ENCODE results near the gene DCANP1.

DCANP1 gene

DNA sequence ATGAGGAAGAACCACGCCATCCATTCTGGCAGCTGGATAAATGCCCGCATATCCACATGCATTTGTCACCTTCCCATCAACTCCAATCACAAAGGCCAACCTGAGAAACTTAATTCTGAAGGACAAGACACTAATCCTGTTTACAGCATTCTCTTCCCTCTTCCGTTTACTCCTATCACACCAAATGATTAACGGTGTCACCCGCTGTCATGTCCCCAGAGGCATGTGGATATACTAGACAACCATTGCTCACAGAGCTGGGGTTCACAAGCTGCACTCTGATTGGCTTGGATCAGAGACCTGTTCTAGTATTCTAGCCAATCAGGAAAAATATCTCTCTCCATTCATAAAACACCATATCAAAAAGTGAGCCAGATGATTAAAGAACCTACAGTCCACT, 51.7 kb downstream of the DCANP1 start:
- peaks cover 46% of the 10 kb centered on the region for H3K4me1 ChIP-seq (ENCODE audit: low read length)
- no peak overlapping the region for H3K27ac ChIP-seq (ENCODE audit: low read length)
- TF ChIP-seq, protein P1, sequence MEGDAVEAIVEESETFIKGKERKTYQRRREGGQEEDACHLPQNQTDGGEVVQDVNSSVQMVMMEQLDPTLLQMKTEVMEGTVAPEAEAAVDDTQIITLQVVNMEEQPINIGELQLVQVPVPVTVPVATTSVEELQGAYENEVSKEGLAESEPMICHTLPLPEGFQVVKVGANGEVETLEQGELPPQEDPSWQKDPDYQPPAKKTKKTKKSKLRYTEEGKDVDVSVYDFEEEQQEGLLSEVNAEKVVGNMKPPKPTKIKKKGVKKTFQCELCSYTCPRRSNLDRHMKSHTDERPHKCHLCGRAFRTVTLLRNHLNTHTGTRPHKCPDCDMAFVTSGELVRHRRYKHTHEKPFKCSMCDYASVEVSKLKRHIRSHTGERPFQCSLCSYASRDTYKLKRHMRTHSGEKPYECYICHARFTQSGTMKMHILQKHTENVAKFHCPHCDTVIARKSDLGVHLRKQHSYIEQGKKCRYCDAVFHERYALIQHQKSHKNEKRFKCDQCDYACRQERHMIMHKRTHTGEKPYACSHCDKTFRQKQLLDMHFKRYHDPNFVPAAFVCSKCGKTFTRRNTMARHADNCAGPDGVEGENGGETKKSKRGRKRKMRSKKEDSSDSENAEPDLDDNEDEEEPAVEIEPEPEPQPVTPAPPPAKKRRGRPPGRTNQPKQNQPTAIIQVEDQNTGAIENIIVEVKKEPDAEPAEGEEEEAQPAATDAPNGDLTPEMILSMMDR (IDR thresholded peaks at IDR 0.05; ENCODE audit: low read depth, low read length) = no peak
- TF ChIP-seq EZH2phosphoT487 (IDR thresholded peaks at IDR 0.05; ENCODE audit: low read depth) = no peak
- no peaks in the 10 kb centered on the region for H3K27me3 ChIP-seq (ENCODE audit: low read depth, low read length)
- H2AFZ ChIP-seq (ENCODE audit: low read depth, low read length) = no peak overlapping the region
- H4K20me1 ChIP-seq (ENCODE audit: insufficient read depth, low read length) = peaks cover 77% of the 10 kb centered on the region
- no peaks in the 10 kb centered on the region for H3K9me3 ChIP-seq (ENCODE audit: insufficient read depth, low read length)
- peaks cover 90% of the 10 kb centered on the region for H3K79me2 ChIP-seq (ENCODE audit: low read length)
- H3K36me3 ChIP-seq (replicated peaks; ENCODE audit: low read depth, low read length) = peaks cover 17% of the 10 kb centered on the region
- H3K4me3 ChIP-seq (ENCODE audit: low read length) = no peak overlapping the region
- H3K9ac ChIP-seq (ENCODE audit: low read length) = no peak overlapping the region
- no peak overlapping the region for H3K4me2 ChIP-seq (ENCODE audit: low read length)
